GM12878 (cell line): Measurements from ENCODE around the gene CNTNAP2. TPM values are rescaled to one million over a fixed set of nuclear protein-coding genes. Genes with fewer than 3 reads are reported as not detected.

ENCODE experiments used
- ATAC-seq: fragments of 200-7000 bp; cut with Tn5 transposase; 3 replicates; pipeline ENCODE4 v1.9.1; 2020; ENCODE audit warnings: mild to moderate bottlenecking, moderate library complexity
- BruUV-seq: library from RNA; stranded (reverse); fragments of 400-500 nt; replicated peaks from 2 replicates; lab custom pipeline; 2021; lab: Mats Ljungman, UMichigan
- CTCF ChIA-PET: fragments of 300-600 bp; sonication (Branson Sonifier 250); formaldehyde crosslinking; extraction: SDS; loops from one replicate; lab custom pipeline; 2021; ENCODE audit warnings: inconsistent platforms; lab: Yijun Ruan, JAX
- POLR2A ChIA-PET: fragments of 350-600 bp; formaldehyde crosslinking; extraction: SDS; loops from one replicate; lab custom pipeline; 2021; ENCODE audit warnings: inconsistent platforms; lab: Charles Lee
- RAD21 ChIA-PET: fragments of 300-600 bp; sonication (Branson Sonifier 250); formaldehyde crosslinking; loops from one replicate; lab custom pipeline; 2023; ENCODE audit warnings: antibody characterized with exemption; ENCODE audit not compliant: unreplicated experiment; lab: Charles Lee
- SMC1A ChIA-PET: fragments of 300-600 bp; sonication (Branson Sonifier 250); formaldehyde crosslinking; loops from one replicate; lab custom pipeline; 2023; ENCODE audit not compliant: unreplicated experiment, uncharacterized antibody; lab: Charles Lee
- DNase-seq: peaks from one replicate; pipeline ENCODE4 v3.0.0-alpha.2; 2011; ENCODE audit warnings: low read depth, low spot score
- FAIRE-seq: peaks from 3 replicates; lab custom pipeline; 2011; peaks lifted over from hg19 to GRCh38; lab: Jason Lieb, UNC
- H2AFZ ChIP-seq: 2 replicates; pipeline ENCODE4 v1.6.0; 2011; ENCODE audit warnings: low read depth, low read length, control low read depth; ENCODE audit not compliant: control insufficient read depth
- H3K27ac ChIP-seq: 2 replicates; pipeline ENCODE4 v1.5.1; 2011; ENCODE audit warnings: control low read depth; ENCODE audit not compliant: control insufficient read depth, insufficient read depth
- H3K27me3 ChIP-seq, 2 experiments: replicated peaks in 1 of 2; 2 replicates each; pipeline versions ENCODE4 v1.6.0 to v1.6.1; 2011; ENCODE audit warnings: low read length in 1 of 2; ENCODE audit not compliant: control insufficient read depth in 2 of 2, insufficient read depth in 2 of 2
- H3K36me3 ChIP-seq, 2 experiments: 2 replicates each; pipeline ENCODE4 v1.5.1; 2011; ENCODE audit warnings: low read length in 1 of 2; ENCODE audit not compliant: control insufficient read depth in 2 of 2, insufficient read depth in 2 of 2
- H3K4me1 ChIP-seq: 2 replicates; pipeline ENCODE4 v1.6.1; 2011; ENCODE audit warnings: mild to moderate bottlenecking, low read length, moderate library complexity, mixed read lengths; ENCODE audit not compliant: control insufficient read depth, insufficient read depth
- H3K4me2 ChIP-seq: 2 replicates; pipeline ENCODE4 v1.6.0; 2011; ENCODE audit warnings: control low read depth; ENCODE audit not compliant: control insufficient read depth, insufficient read depth
- H3K4me3 ChIP-seq: fragments of 200-600 bp; sonication (generic); 2 replicates; pipeline ENCODE4 v1.5.1; 2016
- H3K79me2 ChIP-seq: 2 replicates; pipeline ENCODE4 v1.6.0; 2011; ENCODE audit warnings: low read length; ENCODE audit not compliant: control insufficient read depth, insufficient read depth
- H3K9ac ChIP-seq: 2 replicates; pipeline ENCODE4 v1.8.0; 2011; ENCODE audit warnings: low read length, control low read depth, mixed read lengths; ENCODE audit not compliant: control insufficient read depth, insufficient read depth
- H3K9me3 ChIP-seq: replicated peaks from 3 replicates; pipeline ENCODE4 v1.5.1; 2011; ENCODE audit warnings: mild to moderate bottlenecking, low read length; ENCODE audit not compliant: control insufficient read depth, insufficient read depth
- H4K20me1 ChIP-seq: 2 replicates; pipeline ENCODE4 v1.6.0; 2011; ENCODE audit not compliant: control insufficient read depth, insufficient read depth
- CBFB ChIP-seq: IDR thresholded peaks from 2 replicates; pipeline ENCODE4 v1.6.1; 2016; ENCODE audit warnings: antibody characterized with exemption, low read depth
- CHD4 ChIP-seq: fragments of 200-600 bp; sonication (generic); IDR thresholded peaks from 2 replicates; pipeline ENCODE4 v1.6.1; 2016; ENCODE audit warnings: mild to moderate bottlenecking
- CREB1 ChIP-seq: IDR thresholded peaks from 2 replicates; pipeline ENCODE4 v1.6.1; 2012; ENCODE audit warnings: low read depth, mild to moderate bottlenecking, inconsistent platforms
- FOXK2 ChIP-seq: fragments of 450-650 bp; IDR thresholded peaks from 2 replicates; pipeline ENCODE4 v1.6.1; 2017; ENCODE audit warnings: mild to moderate bottlenecking, moderate library complexity
- IKZF2 ChIP-seq, 2 experiments: fragments of 450-650 bp; IDR thresholded peaks; 2 replicates each; pipeline ENCODE4 v1.6.1; 2017; ENCODE audit warnings: mild to moderate bottlenecking in 2 of 2, moderate library complexity in 2 of 2
- LARP7 ChIP-seq: fragments of 450-650 bp; IDR thresholded peaks from 2 replicates; pipeline ENCODE4 v1.6.1; 2017; ENCODE audit warnings: mild to moderate bottlenecking
- MTA2 ChIP-seq: fragments of 450-650 bp; IDR thresholded peaks from 2 replicates; pipeline ENCODE4 v1.6.1; 2016; ENCODE audit warnings: low read depth, mild to moderate bottlenecking, moderate library complexity
- MXI1 ChIP-seq: fragments of 150-350 bp; IDR thresholded peaks from 2 replicates; pipeline ENCODE4 v1.6.1; 2011; ENCODE audit warnings: low read depth, mild to moderate bottlenecking, inconsistent platforms, low read length, improper control_type of control experiment
- PRDM15 ChIP-seq: fragments of 450-650 bp; formaldehyde crosslinking; IDR thresholded peaks from 2 replicates; pipeline ENCODE4 v1.4.0; 2020; ENCODE audit warnings: mild to moderate bottlenecking, moderate library complexity
- RELA ChIP-seq: fragments of 450-650 bp; IDR thresholded peaks from 2 replicates; pipeline ENCODE4 v1.8.0; 2014; ENCODE audit warnings: borderline replicate concordance; ENCODE audit not compliant: partially characterized antibody
- SRF ChIP-seq, 2 experiments: IDR thresholded peaks; 2 replicates each; pipeline ENCODE4 v1.6.1; 2011; ENCODE audit warnings: low read depth in 2 of 2, low read length in 2 of 2, mild to moderate bottlenecking in 1 of 2, moderate library complexity in 1 of 2
- TBL1XR1 ChIP-seq: IDR thresholded peaks from 2 replicates; pipeline ENCODE4 v1.6.1; 2012; ENCODE audit warnings: low read depth, low read length, improper control_type of control experiment
- TCF7 ChIP-seq: IDR thresholded peaks from 2 replicates; pipeline ENCODE4 v1.6.1; 2014; ENCODE audit warnings: antibody characterized with exemption, borderline replicate concordance
- WRNIP1 ChIP-seq: IDR thresholded peaks from 2 replicates; pipeline ENCODE4 v1.6.1; 2011; ENCODE audit warnings: low read depth, low read length, improper control_type of control experiment, borderline replicate concordance
- YY1 ChIP-seq: IDR thresholded peaks from 2 replicates; pipeline ENCODE4 v1.6.1; 2011; ENCODE audit warnings: low read depth, mild to moderate bottlenecking, low read length
- WGBS: methylation state at CpG from one replicate; pipeline ENCODE4 v1.1.6; 2016; ENCODE audit warnings: low lambda C conversion rate; ENCODE audit not compliant: insufficient replicate concordance, insufficient coverage; ENCODE audit errors: missing lambda C conversion rate; 5-methylcytosine and 5-hydroxymethylcytosine counted together
- in situ Hi-C: fragments of 300-500 bp; cut with MboI; formaldehyde crosslinking; loops from 9 replicates; pipeline ENCODE4 v1.14.3; 2018; ENCODE audit warnings: mixed read lengths
- intact Hi-C: fragments of 100-400 bp; cut with micrococcal nuclease; formaldehyde crosslinking; loops from one replicate; pipeline ENCODE4 v1.14.2; 2022; ENCODE audit not compliant: unreplicated experiment
- polyA plus RNA-seq, 11 experiments: library from polyadenylated mRNA; depleted of rRNA in 4 of 11; unstranded in 6 of 11; stranded (reverse) in 5 of 11; fragments of >200 nt; fragmentation: Nextera tagmentation in 4 of 11; fragmentation: Illumina TruSeq in 1 of 11; extraction: Ambion mirVana in 4 of 11; extraction: Trizol in 1 of 11; gene quantifications; 1 replicate in 1 of 11; 2 replicates in 10 of 11; pipeline versions ENCODE4 v1.2.1 to v1.2.3, GENCODE V29; 2011 to 2016; ENCODE audit warnings: inconsistent platforms in 2 of 11, missing spikeins in 2 of 11, low read depth in 1 of 11
- total RNA-seq, 4 experiments: library from RNA; depleted of rRNA in 3 of 4; stranded (reverse); fragments of >200 nt in 3 of 4; fragmentation: Illumina TruSeq in 1 of 4; extraction: Trizol in 1 of 4; gene quantifications; 2 replicates each; pipeline versions ENCODE4 v1.2.1 to v1.2.3, GENCODE V29; 2013 to 2021

Gene CNTNAP2
- total and polyA plus RNA-seq, 10 of the 15 experiments (the other 5 are each of a cell fraction or from before 2014, with no cell fraction given): 0.03 to 0.08 (median 0.03) TPM; not detected in 7

GRCh38 chr7:147833557-147833956 lies 1717.0 kb downstream of the CNTNAP2 start:
- Histone ChIP-seq H3K79me2 (no peaks in the 10 kb centered on the region), H3K27me3 (no peaks in the 10 kb centered on the region), H4K20me1 (no peaks in the 10 kb centered on the region)
- TF ChIP-seq YY1 (no peak), TBL1XR1 (no peak), CBFB (no peak), CREB1 (no peak), IKZF2 (IDR thresholded peaks at IDR 0.05) (no peak), LARP7 (no peak), FOXK2 (no peak), RELA (no peak), MXI1 (no peak), CHD4 (no peak), WRNIP1 (no peak), SRF (IDR thresholded peaks at IDR 0.05; ENCODE audit: low read depth in 2 of 2, low read length in 2 of 2) (no peak), MTA2 (no peak), TCF7 (no peak), PRDM15 (no peak)
- TF ChIP-seq, all 136 proteins: peak for 0
- no peaks in the 10 kb centered on the region; the same call in 1 of the 3 replicates for H3K9me3 ChIP-seq
- ChIA-PET POLR2A (no interaction called here), CTCF (interaction anchor here (0.6 kb wide), 1 partner anchor 64 kb away, joined by 3 read pairs; no protein-coding TSS in a partner anchor), SMC1A (interaction anchor here (0.7 to 1.8 kb wide), 2 partner anchors 18 to 76 kb away, joined by 3 read pairs; no protein-coding TSS in a partner anchor), RAD21 (no interaction called here)
- H3K36me3 ChIP-seq: no peaks in the 10 kb centered on the region
- H3K4me1 ChIP-seq: no peaks in the 10 kb centered on the region
- intact Hi-C loops: no loop called here
- no peak overlapping the region for H3K4me2 ChIP-seq
- no TSS peak for BruUV-seq
- H3K27ac ChIP-seq: no peak overlapping the region
- ATAC-seq: no peak
- no peak overlapping the region for H3K4me3 ChIP-seq
- H3K9ac ChIP-seq: no peak overlapping the region
- in situ Hi-C loops: no loop called here
- H2AFZ ChIP-seq: no peak overlapping the region
- DNase-seq: no peak
- WGBS: 50% methylated on average over 6 of the region's 6 CpGs
- no peak for FAIRE-seq
